Cortex of kidney (tissue), 1 donor: Measurements from ENCODE around the gene HSFX3.
"Not testable (repeated sequence)": the region's sequence is repeated elsewhere in the genome, so short reads cannot be mapped to it uniquely, and the experiment has no call there.

Experiments
- DNase-seq: peaks from one replicate; lab custom pipeline; 2025; lab: John Stamatoyannopoulos, UW

HSFX3 gene

DNA sequence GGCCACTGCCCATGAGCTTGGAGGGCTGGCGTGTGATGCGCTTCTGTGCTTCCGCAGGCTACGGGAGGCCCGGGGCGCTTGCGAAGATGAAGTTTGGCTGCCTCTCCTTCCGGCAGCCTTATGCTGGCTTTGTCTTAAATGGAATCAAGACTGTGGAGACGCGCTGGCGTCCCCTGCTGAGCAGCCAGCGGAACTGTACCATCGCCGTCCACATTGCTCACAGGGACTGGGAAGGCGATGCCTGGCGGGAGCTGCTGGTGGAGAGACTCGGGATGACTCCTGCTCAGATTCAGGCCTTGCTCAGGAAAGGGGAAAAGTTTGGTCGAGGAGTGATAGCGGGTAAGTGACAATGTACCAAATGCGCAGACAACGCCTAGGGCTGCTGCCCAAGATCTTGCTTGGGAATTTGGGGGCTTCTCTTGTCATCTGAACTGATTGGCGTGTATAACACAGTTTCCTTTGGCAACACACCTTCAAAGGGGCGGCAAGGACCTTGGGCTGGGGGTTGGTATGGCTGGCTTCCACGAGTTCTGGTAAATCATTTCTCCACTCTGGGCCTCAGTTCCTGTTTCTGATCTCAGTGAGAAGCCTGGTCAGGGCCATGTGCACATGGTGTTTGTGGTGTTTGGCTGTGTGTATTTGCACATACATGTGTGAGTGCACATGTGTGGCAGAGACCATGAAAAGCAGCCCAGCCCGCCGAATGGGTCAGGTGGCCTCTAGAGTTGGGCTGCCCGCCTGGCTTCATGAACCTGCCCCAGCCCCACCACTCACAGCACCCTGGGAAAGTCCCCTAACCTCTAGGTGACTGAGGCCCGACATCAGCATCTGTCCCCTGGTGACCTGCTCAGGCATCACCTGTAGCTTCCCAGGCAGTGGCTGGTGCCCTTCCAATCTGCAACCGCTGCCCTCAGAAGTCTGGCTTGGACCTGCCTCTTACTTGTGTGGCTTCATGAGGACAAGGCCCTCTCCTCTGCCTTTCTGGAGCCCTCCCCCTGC is 3.9 kb downstream of the HSFX3 start:
- not testable (repeated sequence) for DNase-seq

DNA sequence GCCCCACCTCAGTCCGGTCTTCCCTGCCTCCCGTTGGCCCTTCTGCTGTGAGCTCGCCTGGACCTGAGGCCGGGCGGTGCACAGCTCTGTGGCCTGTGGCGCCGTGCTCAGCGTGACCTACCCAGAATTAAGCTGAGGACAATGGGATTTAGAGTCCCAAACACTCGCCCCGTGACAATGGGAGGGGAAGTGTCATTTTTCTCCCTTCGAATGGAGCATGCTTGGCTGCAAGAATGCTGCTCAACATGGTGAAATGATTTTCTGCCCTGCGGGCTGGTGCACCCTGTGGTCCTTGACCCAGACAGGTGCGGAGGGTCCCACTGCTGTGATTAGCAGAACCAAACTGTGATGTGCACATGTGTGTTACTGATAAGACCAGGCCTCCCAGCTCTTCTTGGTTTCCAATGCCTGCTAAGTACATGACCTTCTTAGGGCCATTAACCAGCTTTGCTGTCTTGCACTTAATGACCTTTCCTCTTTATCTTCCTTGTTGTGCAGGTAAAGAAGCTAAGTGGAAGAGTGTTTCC is 8.1 kb downstream of the HSFX3 start:
- DNase-seq = no peak

DNA sequence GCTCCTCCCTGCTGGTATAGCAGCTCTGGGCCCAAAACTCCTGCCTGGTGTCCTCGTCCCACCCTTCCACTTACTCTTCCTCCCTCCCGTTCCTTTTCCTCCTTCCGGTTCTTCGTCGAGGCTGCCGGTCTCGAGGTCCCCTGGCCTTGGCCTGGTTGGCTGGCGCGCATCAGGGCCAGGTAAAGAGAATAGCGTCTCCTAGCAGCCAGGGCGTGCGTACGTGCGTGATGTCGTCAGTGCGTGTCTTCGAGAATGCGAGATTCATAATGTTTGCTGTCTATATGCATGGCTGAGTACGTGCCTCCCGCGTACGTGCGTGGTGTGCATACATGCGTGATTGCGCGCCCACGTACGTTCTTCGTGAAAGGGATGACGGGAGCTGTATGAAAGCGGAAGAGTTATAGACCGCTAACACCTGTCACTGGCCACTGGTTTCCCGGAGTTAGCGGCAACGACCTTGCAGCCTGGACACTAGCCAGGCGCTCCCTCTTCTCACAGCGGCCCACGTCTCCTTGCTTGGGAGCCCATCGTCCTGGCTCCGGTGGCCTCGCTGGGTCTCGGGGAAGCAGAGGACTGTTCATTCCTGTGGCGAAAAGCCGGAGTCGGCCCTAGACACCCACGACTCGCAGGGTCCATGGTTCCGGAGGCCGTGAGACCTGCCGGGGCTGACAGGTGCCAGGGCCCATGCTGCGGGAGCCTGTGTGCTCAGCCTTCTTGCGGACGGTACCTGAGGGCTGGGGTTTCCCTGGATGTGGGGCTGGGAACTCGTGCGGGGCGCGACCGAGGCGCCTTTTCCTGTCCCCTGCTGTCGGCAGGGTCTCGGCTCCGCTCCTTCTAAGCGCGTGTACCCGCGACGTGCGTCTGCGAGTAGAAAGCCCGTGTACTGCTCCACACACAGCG is 8.9 kb downstream of the HSFX3 start, which contains the start of gene EOLA1:
Gene EOLA1 (plus strand): TSS at position 392 of the 900 bp plus-strand sequence. CDS start 4,619 bp downstream, outside the sequence.
- peak; percentile 1 for DNase-seq

DNA sequence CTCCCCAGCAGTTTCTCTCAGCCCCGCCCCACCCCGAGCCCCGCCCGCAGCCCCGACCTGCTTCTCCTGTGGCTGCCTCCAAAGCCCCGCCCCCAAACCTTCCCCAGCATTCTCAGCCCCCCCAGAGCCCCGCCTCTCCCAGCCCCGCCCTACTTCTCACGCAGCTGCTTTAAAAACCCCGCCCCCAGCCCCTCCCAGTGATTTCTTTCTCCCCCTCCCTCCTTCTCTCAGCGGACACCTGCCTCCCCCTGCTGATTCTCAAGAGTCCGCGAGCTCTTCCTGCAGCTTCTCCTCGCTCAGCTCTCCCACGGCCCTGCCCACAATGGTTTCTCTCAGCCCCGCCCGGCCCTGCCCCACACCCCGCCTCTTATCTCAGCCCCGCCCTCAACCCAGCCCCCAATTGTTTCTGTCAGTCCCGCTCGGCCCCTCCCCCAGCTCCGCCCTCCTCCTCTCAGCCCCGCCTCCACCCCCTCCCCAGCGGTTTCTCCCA is 9.5 kb downstream of the HSFX3 start:
- DNase-seq = peak; percentile 4

GRCh38 chrX:149539283-149540130 is 10.2 kb downstream of the HSFX3 start:
- no peak for DNase-seq

- not testable (repeated sequence) for DNase-seq
Measured at GRCh38 chrX:149537474-149537873, 12.2 kb downstream of the HSFX3 start.

- DNase-seq = not testable (repeated sequence)
Measured at GRCh38 chrX:149534926-149535602, 14.7 kb downstream of the HSFX3 start.

- not testable (repeated sequence) for DNase-seq
Measured at GRCh38 chrX:149533999-149534398, 15.7 kb downstream of the HSFX3 start.

DNA sequence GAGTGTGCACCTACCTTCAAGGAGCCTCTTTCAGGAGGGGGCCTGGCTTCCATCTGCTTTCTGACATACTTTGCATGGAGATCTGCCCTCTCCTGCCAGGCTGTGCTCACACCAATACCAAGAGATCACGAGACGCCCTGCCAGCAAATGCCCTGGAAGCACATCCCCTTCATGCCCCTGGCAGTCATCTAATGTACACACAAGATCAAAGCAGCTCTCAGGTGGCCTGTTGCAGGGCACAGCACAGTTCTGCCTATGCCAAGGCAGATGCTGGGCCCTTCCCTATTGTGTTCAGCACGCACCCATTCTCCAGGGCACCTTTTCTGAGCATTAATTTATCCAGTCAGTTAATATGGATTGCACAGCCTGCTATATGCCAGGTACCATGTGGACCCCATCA is 16.9 kb downstream of the HSFX3 start:
- not testable (repeated sequence) for DNase-seq

GRCh38 chrX:149531599-149531998 is 18.1 kb downstream of the HSFX3 start:
- no peak for DNase-seq

GRCh38 chrX:149528381-149528780 is 21.3 kb downstream of the HSFX3 start:
- DNase-seq = no peak

- no peak for DNase-seq
Measured at GRCh38 chrX:149527705-149528104, 22.0 kb downstream of the HSFX3 start.

GRCh38 chrX:149526318-149527033 is 23.2 kb downstream of the HSFX3 start:
- not testable (repeated sequence) for DNase-seq

- not testable (repeated sequence) for DNase-seq
Measured at GRCh38 chrX:149525903-149526302, 23.8 kb downstream of the HSFX3 start.

- not testable (repeated sequence) for DNase-seq
Measured at GRCh38 chrX:149525389-149525788, 24.3 kb downstream of the HSFX3 start.

- no peak for DNase-seq
Measured at GRCh38 chrX:149522916-149523315, 26.8 kb downstream of the HSFX3 start.

- no peak for DNase-seq
Measured at GRCh38 chrX:149521438-149521837, 28.3 kb downstream of the HSFX3 start.

DNA sequence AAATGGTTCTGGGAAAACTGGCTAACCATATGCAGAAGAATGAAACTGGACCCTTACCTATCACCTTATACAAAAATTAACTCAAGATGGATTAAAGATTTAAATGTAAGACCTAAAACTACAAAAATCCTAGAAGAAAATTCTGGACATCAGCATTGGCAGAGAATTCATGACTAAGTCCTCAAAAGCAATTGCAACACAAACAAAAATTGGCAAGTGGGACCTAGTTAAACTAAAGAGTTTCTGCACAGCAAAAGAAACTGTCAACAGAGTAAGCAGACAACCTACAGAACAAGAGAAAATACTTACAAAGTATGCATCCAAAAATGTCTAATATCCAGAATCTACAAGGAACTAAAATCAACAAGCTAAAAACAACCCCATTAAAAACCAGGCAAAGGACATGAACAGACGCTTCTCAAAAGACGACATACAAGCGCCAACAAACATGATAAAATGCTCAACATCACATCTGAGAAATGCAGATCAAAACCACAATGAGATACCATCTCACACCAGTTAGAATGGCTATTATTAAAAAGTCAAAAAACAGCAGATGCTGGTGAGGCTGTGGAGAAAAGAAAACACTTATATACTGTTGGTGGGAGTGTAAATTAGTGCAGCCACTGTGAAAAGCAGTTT is 29.0 kb downstream of the HSFX3 start:
- not testable (repeated sequence) for DNase-seq

DNA sequence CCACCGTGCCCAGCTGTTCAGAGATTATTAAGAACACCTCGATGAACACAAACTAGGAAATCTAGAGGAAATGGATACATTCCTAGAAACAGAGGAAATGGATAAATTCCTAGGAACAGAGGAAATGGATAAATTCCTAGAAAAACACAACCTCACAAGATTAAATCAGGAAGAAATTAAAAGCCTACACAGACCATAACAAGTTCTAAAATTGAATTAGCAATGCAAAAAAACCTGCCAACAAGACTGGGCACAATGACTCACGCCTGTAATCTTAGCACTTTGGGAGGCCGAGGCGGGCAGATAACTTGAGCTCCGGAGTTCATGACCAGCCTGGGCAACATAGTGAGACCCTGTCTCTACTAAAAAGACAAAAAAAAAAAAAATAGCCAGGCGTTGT is 31.5 kb downstream of the HSFX3 start:
- DNase-seq = no peak
